Measurements from ENCODE around the gene SFTA2.

The SFTA2 gene

GRCh38 chr6:30954631-30955366 lies 22.8 kb upstream of the SFTA2 start:
- Histone ChIP-seq H3K36me3 (ENCODE audit: control insufficient read depth in 2 of 2, insufficient read depth in 1 of 2, low read length in 2 of 2) (no peaks in the 10 kb centered on the region), H3K9me3 (ENCODE audit: control insufficient read depth, insufficient read depth, low read depth, low read length) (no peaks in the 10 kb centered on the region), H3K4me3 (ENCODE audit: low read depth, low read length) (no peak overlapping the region), H3K4me1 (ENCODE audit: control insufficient read depth, insufficient read depth, low read length) (no peaks in the 10 kb centered on the region), H3K27ac (ENCODE audit: extremely low read depth, low read depth, low read length) (no peak overlapping the region)
- TF ChIP-seq ZBTB1 (tag by site-specific recombination; IDR thresholded peaks at IDR 0.05) (no peak), FEZF1 (tag by site-specific recombination; IDR thresholded peaks at IDR 0.05) (no peak), ZNF658 (tag by site-specific recombination; IDR thresholded peaks at IDR 0.05) (no peak), EGR2 (tag by site-specific recombination; IDR thresholded peaks at IDR 0.05; ENCODE audit: low read depth) (no peak), PRDM1 (tag by site-specific recombination; IDR thresholded peaks at IDR 0.05) (no peak), ZNF768 (tag by site-specific recombination; IDR thresholded peaks at IDR 0.05) (no peak), ZNF175 (tag by site-specific recombination; IDR thresholded peaks at IDR 0.05) (no peak), ZNF473 (tag by site-specific recombination; IDR thresholded peaks at IDR 0.05) (no peak), KLF10 (tag by site-specific recombination; IDR thresholded peaks at IDR 0.05) (no peak), HOXC10 (CRISPR knock-in tag; IDR thresholded peaks at IDR 0.05) (no peak), ZXDB (tag by site-specific recombination; IDR thresholded peaks at IDR 0.05) (no peak), ZBTB11 (tag by site-specific recombination; conservative IDR thresholded peaks at IDR 0.05; ENCODE audit: low read depth) (no peak), ELK4 (IDR thresholded peaks at IDR 0.05; ENCODE audit: borderline replicate concordance, low read depth, low read length) (no peak)
- POLR2A ChIA-PET, result interaction anchor here (1.1 kb wide), 1 partner anchor 12 kb away, joined by 4 read pairs; no protein-coding TSS in a partner anchor
- CTCF ChIA-PET, result interaction anchor here (1.2 to 3.2 kb wide), 2 partner anchors 12 to 116 kb away, joined by 5 to 10 read pairs; no protein-coding TSS in a partner anchor

GRCh38 chr6:30951907-30952469 lies 20.0 kb upstream of the SFTA2 start:
- Histone ChIP-seq H3K4me3 (ENCODE audit: low read depth, low read length) (no peak overlapping the region), H3K27ac (ENCODE audit: extremely low read depth, low read depth, low read length) (no peak overlapping the region), H3K4me1 (ENCODE audit: control insufficient read depth, insufficient read depth, low read length) (no peaks in the 10 kb centered on the region), H3K9me3 (ENCODE audit: control insufficient read depth, insufficient read depth, low read depth, low read length) (no peaks in the 10 kb centered on the region), H3K36me3 (ENCODE audit: control insufficient read depth in 2 of 2, insufficient read depth in 1 of 2, low read length in 2 of 2) (no peaks in the 10 kb centered on the region)
- ChIA-PET CTCF (no interaction called here), POLR2A (no interaction called here)
- no peak for TF ChIP-seq ZNF23 (tag by site-specific recombination; IDR thresholded peaks at IDR 0.05; ENCODE audit: borderline replicate concordance)
- TF ChIP-seq ZSCAN18 (tag by site-specific recombination; IDR thresholded peaks at IDR 0.05), result no peak
- TF ChIP-seq SP7 (tag by site-specific recombination; IDR thresholded peaks at IDR 0.05), result no peak
- TF ChIP-seq ZNF639 (tag by site-specific recombination; IDR thresholded peaks at IDR 0.05), result no peak
- no peak for TF ChIP-seq ZBTB8A (tag by site-specific recombination; IDR thresholded peaks at IDR 0.05)
- no peak for TF ChIP-seq ZBTB11 (tag by site-specific recombination; conservative IDR thresholded peaks at IDR 0.05; ENCODE audit: low read depth)
- TF ChIP-seq ZNF404 (tag by site-specific recombination; IDR thresholded peaks at IDR 0.05), result no peak
- no peak for TF ChIP-seq ZNF341 (tag by site-specific recombination; IDR thresholded peaks at IDR 0.05; ENCODE audit: low read depth)
- TF ChIP-seq ZNF416 (tag by site-specific recombination; IDR thresholded peaks at IDR 0.05), result no peak
- TF ChIP-seq IKZF3 (tag by site-specific recombination; IDR thresholded peaks at IDR 0.05), result no peak

All from HEK293 (cell line).